CD4-positive, alpha-beta T cell treated with Interleukin-1 beta for 1 hour (primary cell): ENCODE data around the gene ABCD2.
"Not testable (repeated sequence)": the region's sequence is repeated elsewhere in the genome, so short reads cannot be mapped to it uniquely, and the experiment has no call there.

Experiments used
- DNase-seq, 2 donors: peaks; one replicate each; pipeline ENCODE4 v3.0.0-alpha.2; 2020 to 2022

ABCD2 gene

DNA sequence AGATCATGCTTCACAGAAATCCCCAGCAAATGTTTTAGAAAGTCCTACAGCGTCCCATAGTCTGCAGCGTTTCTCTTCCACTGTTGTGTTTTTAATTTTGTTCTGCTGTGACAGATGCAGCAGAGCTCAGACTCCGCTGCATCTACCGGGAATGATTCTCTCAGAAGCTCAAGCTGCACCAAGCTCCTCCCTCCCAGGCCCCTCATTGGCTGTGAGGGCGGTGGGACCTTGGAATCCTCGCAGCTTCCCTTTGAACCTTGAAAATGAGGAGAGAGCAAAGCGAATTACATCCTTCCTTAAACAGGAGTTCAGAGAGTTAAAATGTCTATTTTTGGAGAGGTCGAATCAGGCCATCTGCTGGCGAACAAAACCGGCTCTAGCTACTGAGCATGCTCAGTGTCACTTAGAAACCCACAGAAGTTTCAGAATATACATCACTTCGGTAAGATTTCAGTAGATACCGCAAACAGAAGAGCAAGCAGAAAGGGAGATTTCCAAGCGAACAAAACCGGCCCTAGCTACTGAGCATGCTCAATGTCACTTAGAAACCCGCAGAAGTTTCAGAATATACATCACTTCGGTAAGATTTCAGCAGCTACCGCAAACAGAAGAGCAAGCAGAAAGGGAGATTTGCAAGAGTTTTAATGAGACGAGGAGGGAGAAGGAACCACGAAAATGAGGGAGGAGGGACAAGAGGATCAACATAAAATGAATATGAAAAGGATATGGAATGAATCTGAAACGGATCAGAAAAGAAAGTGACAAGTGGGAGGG, at the start of gene ABCD2:
TSS of gene ABCD2 (minus strand) at position 144 of the 774 bp plus-strand sequence. CDS start 188 bp downstream, outside the sequence.
- DNase-seq = peak; percentile 79 to 86

DNA sequence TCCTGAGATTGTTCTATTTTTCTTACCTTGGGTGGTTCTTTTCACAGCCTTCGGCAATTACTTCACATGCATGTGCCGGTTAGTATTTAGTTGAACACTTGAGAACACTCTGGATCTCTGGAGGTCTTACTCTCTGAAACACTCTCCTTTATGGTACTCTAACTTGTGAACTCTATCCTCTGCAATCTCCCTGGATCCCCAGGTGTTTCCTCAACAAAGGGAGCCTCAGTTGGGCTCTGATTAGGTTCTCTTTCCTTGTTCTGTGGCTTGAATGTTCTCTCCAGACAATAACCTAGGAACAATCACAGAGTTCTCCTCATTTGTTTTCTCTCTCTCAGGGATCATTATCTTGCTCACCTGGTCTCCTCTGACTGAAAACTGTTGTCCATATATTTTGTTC, 40.5 kb upstream of the ABCD2 start:
- no peak for DNase-seq

DNA sequence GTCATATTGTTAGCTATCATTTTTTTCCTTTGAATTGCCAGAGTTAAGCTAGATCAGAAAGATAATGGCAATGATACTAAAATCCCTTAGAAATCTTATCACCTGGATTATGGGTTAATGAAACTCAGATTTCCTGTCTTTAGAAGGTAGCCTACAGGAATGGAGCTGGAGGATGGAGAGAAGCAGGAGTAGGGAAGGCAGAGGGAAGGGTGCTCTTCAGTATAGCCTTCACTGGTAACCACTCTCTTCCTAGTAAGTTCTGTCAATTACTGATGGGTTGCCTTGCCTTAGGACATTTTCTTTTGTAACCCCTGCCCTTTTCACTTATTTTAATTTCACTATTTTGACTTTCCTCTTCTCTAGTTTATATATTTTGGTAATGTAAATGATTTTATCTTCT, 27.8 kb upstream of the ABCD2 start:
- no peak for DNase-seq

DNA sequence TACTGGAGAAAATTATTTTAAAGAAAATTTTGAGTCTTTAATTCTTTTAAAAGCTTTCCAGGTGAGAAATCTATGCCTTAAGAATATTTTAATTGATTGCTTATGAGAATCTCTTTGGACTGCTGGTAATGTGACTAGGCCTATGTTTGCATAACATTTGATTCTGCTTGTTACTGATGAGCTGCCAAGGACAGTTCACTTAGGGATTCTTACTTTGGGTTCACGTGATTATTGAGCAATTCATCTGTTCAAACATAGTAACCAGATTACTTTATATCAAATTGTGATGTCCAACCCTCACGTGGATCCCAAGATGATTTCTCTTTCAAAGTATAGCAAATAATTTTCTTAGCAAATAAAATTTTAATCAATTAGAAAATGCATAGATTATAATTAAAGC, 27.4 kb upstream of the ABCD2 start:
- no peak for DNase-seq

DNA sequence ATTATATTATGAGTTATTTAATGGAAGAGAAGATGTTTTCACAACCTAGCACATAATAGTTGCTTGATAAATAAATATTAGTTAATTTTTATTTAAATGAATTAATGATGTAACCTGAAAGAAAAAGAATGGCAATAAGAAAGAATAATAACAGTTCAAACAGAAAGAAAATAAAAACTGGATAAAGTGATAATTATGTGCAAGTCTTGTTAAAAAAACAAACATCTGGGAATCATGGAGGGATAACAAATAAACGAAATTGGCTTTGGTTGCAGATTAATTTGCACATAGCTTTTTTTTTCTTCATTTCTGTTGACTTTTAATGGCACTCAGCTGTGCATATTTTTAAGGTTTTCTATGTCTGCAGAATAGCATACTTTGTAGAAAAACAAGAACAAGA, 23.4 kb upstream of the ABCD2 start:
- no peak for DNase-seq

DNA sequence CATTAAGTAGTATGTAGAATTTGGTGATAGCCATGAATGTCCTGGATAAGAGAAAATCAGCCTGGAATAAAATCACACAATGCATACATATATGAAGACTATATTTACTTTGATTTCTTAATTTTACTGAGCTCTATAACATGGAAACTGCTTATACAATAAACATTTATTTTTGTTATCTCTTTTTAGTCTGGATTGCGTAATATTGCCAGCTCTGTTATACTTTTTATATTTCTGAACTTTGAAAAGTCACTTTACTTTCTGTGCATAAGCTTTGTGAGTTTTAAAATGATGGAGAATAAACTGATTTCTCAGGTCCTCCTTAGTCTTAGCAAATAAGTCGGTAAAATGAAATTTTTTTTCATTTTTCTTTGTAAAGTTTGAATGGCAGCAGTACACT, 19.2 kb upstream of the ABCD2 start:
- DNase-seq = no peak

DNA sequence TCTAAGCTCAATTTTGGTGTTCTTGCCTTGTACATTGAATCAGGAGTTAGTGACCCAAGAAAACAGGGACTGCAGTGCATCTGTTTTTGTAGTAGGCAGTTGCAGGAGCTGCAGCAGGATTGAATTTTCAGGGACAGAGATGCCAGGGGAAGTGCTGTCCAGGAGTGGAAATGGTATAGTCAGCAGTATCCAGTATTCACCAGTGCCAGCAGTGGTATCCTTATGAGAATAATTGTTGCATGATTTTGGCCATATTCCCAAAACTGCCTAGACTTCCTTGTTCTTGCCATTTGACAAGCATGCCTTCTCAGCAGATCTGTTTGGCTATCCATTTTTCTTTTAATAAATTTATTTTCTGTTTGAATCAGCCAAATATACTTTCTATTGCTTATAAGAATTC, 18.6 kb upstream of the ABCD2 start:
- DNase-seq = no peak

DNA sequence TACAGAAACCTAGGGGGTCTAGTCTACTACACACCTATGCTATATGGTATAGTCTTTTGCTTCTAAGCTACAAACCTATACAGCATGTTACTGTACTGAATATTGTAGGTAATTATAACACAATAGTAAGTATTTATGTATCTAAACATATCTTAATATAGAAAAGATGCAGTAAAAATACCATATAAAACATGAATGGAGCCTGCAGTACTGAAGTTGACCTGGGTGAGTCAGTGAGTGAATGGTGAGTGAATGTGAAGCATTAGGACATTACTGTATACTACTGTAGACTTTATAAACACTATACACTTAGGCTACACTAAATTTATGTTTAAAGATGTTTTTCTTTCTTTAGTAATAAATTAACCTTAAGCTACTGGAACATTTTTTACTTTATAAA, 13.1 kb upstream of the ABCD2 start:
- DNase-seq = no peak

DNA sequence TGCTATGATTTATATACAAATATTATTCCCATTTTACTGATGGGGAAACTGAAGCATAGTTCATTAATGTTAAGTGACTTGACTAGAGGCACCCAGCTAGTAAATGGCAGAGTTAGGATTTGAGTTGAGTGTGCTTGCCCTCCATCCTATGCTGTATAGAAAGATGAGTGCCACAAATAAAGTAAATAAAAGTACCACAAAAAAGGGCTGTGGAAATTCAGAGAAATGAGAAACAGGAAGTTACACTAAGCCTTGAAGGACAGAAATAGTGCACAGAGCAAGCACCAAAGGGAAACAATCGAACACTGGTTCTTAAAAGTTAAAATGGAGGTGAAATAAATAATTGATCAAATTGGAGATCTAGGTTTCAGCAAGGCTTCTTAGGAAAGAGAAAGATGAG, 9.2 kb upstream of the ABCD2 start:
- peak in 1 of 2 donors; percentile 54 for DNase-seq

DNA sequence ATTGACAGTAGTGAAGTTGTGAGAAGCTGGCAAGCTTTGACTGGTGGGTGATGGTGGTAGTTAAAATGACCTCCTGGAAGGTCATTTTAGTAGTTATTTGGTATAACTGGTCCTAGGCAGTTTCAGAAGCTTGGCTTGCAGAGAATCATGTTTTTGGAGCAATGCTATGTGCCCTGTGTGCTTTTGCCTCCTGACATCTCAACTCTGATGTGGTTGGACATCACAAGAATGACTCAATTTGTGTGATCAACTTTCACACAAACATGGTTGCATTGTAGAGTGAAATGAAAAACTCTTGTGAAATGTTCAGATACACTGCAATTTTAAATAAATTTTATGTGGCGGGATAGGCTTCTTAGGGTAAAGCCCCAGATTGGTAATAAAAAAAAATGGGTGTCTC, 8.3 kb upstream of the ABCD2 start:
- DNase-seq = no peak

DNA sequence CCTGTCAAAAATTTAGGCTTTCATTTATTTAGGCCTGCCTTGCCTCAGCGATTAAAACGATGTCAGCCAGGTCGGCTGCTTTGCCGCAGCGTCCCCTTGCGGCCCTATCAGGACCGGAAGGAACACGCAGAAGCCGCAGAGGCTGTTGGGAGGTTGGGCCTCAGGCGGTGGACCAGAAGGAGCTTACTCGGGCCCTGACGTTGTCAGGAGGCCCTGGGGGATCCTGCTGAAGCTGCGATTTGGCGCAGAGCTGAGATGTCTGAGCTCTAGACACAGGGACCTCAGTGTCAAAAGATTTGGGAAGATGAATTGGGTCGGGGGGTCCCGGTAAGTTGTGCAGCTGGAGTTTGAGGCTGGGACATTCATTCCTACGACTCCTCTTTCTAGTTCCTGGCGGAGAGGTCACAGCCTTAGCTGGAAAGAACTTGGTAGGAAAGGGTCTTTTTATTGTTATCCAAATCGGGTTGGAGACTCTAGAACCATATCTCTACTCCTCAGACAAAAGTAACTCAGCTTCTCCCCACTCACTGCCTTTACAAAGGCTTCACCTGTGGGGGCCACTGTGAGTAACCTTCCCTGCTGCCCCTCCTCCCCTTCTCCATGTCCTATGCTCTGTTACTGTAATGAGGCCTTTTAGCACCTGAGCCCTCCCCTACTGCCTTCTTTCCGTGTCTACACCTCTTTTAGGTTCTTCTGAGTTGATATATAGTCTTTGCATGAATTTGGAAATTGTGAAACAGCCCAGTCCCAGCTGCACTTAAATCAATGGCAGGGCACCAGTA, 6.6 kb upstream of the ABCD2 start:
- no peak for DNase-seq

DNA sequence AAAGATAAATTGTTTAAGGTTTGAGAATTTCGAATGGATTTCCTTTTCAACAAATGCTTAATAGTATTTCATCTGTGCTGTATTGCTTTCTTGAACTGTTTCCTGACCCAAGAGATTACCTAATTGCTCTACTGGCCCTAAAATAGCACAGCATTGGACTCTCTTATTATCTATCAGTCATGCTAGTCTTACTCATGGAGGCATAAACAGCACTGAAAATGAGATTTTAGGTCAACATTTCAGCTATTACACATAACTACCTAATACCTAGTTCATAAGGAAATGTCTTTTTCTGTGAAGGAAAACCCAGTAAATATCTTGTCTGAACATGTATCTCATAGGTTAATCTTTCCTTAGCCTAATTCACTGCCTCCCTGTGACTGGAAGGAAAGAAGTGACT, 4.3 kb upstream of the ABCD2 start:
- DNase-seq = no peak

DNA sequence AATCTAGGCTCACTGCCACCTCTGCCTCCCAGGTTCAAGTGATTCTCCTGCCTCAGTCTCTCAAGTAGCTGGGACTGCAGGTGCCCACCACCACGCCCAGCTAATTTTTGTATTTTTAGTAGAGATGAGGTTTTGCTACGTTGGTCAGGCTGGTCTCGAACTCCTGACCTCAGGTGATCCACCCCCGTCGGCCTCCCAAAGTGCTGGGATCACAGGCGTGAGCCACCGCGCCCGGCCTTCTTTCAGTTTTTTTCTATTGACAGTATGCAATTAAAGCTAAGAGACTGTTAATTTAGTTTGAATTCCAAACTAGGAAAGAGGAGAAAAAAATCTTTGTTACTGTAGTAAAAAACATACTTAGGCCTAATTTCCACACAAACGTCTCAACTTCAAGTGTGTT, 3.6 kb upstream of the ABCD2 start:
- DNase-seq = not testable (repeated sequence)

DNA sequence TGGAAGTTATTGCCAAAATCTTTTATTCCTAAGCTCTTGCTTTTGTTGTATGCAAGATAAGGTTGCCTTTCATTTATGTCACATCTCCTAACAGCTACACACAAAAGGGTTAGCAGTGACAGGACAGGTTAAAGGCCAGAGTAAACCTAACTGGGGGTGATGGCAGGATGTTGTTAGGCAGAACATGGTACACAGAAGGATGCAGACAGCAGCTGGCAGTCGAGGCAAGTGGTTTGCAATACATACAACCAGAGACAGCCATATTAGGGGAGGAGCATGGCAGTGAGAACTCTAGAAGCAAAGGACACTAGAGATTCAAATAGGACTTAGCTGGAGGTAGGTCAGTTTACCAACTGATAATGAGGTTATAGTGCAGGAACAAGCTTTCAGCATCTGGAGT, 2.7 kb upstream of the ABCD2 start:
- DNase-seq = no peak

DNA sequence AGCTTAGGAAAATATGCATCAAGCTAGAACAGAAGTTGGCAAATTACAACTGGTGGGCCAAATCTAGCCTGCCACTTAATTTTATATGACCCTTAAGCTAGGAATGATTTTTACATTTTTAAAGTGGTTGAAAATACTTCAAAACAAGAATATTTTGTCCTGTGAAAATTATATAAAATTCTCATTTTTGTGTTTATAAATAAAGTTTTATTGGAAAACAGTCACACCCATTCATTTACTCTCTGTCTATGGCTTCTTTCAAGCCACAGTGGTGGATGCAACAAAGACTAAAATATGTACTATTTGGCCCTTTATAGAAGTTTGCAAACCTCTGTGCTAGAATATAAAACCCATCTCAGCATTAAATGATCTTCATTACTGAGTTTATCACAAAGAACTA, 2.1 kb upstream of the ABCD2 start:
- no peak for DNase-seq

DNA sequence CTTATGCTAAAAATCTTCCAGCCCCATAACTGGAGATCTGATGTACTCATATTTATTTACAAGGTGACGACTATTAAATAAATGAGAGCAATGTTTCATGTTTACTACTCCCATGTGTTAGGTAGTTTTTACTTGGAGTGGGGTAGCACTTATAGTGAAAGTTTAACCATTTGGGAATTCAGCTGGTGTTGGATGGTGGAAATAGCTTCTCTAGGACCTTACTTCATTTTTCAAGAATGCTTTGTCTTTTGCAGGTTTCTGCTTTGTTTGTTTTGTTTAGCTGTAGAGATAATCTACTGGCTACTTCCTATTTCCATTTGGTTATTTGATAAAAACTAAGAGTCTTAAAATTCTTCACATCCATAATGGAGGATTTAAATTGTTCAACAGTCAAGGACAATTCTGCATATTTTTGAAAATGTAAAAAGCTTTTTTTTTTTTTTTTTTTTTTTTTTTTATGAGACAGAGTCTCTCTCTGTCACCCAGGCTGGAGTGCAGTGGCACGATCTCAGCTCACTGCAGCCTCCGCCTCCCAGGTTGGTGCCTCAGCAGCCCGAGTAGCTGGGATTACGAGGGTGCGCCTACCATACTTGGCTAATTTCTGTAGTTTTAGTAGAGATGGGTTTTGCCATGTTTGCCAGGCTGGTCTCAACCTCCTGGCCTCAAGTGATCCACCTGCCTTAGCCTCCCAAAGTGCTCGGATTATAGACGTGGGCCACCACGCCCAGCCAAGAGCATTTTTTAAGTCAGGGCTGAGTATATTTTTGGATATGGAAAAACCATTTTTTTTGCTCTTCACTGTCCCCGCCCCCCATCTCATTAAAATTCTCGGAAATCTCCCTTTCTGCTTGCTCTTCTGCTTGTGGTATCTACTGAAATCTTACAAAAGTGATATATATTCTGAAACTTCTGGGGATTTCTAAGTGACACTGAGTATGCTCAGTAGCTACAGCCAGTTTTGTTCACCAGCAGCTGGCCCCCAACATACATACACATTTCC, 1.4 kb upstream of the ABCD2 start:
- peak; percentile 32 to 52 for DNase-seq

DNA sequence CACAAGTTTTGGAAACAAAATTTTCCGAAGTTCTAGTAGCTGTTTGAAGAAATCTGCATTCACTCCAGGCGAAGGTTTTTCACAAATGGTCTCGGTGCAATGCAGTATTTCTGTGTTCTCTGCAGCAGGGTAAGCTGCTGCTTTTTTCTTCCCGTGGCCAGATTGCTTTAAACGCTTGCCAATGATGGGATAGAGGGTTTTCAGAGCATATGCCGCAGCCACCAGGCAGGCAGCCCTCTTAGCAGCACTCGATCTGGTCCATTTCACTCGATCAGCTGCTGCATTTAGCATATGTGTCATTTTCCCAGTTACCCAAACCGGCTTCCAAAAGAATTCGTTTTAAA, 315 bp downstream of the ABCD2 start:
- DNase-seq = peak; percentile 2 to 29

DNA sequence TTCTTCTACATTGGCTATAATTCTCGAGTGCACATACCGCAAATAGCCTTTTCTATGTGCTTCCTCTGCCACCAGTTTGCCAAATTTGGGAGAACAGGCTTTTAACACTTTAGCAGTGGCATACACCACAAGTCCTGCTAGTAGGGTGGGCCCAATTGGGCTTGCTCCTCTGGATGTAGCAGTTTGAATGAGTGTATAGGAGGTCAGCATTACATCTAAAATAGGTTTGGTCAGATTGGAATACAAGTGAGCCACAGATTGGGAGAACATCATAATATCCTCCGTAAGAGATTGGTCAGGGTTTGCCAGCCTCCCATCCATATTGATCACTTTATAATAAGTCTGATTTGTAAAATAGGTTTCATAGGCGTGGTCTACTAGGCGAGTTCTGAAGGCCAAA, 902 bp downstream of the ABCD2 start:
- DNase-seq = no peak

DNA sequence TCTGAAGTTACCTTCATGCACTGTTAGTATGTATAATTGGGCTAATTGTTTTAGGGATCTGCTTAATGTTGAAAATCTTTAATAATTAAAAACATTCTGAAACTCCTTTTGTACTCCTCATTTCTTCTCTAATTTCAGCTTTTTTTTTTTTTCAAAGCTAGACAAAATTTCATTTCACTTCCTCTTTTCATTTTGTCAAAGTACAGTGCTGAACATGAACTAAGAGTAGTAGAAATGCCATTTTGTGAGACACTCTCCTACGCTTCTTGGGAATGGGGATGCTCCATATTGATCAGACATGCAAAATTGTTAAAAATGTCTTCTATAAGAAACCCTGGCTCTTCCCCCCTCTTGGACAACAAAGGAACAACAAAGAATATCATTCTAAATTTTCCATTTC, 1.7 kb downstream of the ABCD2 start:
- no peak for DNase-seq

DNA sequence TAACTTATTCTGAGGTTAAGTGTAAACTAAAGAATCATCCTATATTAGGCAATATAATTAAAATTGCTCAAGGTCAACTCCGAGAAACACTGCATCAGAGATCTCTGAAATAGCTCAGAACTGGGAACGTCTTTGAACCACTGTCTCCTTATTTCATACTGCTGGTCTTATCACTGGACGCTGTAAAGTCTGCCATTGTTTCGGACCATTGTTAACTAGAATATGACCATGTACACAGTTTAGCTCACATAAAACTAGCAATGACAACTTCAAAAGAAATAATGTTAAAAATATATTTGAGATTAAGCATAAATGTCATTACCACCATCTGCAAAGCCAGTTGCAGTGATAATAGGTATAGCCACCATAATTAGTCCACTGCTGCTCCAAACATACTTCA, 2.9 kb downstream of the ABCD2 start:
- no peak for DNase-seq

DNA sequence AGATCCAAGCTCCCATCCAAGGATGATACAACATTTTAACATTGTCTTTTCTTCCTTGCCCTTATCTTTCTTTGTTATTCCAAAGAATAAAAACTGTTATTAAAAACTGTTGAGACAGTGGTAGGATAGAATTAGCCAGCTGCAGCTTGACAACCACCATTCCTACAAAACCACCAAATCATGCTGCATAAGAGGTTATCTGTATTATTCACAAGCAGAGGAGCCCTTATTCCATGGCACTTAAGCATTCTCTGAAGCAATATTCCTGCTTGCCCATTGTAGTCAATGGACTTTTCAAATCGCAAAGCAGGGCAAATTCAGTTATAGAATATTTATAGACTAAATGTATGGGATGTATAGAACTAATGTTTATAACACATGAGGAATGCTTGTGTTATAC, 3.4 kb downstream of the ABCD2 start:
- DNase-seq = no peak

DNA sequence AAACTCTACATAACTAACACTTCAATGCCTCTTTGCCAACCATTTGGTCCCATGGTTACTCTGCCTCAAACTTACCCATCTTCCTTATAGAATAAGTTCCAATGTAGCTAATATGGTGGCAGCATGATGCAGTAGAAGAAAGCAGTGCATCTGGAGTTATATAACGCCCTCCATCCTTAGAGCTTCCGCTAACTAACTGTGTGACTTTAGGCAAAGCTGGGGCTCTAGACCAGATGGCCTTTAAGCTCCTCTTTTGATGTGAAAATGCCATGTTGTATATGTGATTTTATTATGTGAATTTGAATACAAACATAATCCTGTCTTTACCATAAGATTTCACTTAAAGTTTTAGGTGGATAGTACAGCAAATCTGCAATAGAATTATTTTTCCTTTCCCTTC, 6.1 kb downstream of the ABCD2 start:
- no peak for DNase-seq

DNA sequence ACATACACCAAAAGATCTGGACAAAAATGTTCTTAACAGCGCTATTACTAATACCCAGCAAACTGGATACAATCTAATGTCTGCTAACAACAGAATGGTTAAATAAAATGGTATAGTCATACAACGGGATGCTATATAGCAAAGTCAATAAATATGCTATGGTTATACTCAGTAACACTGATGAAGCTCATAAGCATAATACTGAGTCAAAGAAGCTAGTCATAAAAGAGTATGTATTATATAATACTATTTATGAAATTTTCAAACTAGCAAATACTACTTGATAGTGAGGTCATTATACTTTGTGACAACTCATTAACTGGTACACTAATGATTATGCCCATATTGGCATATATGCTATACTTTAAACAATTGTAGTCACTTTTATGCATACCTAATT, 7.4 kb downstream of the ABCD2 start:
- no peak for DNase-seq
